Measurements from ENCODE around the gene CZIB.
"Not testable (repeated sequence)": the region's sequence is repeated elsewhere in the genome, so short reads cannot be mapped to it uniquely, and the experiment has no call there.

CZIB gene

DNA sequence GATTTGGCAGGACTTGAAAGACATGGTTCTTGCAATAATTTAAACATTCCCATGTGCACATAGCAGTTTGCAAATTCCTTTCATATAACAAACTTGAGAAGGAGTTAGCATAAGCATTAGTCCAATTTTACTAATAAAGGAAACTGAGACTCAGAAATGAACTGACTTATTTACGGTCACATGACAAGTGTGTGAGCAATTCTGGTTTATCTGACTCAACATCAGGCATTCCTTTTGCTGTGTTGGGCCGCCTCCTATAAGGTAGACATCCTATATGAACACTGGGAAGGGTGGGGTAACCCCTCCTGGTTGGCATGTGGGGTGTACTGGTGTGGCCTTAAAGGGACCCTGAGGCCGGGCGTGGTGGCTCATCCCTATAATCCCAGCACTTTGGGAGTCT, 32.3 kb downstream of the CZIB start:
- no peak for DNase-seq (ENCODE audit: low spot score)

DNA sequence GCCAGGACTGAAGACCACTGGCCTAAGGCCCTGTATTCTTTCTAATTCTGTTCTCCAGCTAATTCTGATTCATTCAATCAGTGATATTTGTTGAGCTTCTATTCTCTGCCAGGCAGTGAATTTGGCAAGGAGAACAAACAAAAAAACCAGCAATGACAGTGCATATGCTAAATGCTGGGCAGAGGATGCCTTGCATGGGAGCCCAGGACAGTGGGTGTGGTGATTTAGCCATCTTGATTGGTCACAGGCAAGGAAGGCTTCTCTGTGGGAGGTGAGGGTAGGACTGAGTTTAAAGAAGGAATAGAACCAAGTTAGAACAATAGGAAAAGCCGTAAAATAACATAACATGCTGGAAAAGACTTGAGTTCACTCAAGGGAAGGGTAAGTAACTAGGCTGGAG, 33.0 kb downstream of the CZIB start:
- DNase-seq (ENCODE audit: low spot score) = no peak

GRCh38 chr1:53186533-53186932, 33.9 kb downstream of the CZIB start:
- no peak for DNase-seq (ENCODE audit: low spot score)

DNA sequence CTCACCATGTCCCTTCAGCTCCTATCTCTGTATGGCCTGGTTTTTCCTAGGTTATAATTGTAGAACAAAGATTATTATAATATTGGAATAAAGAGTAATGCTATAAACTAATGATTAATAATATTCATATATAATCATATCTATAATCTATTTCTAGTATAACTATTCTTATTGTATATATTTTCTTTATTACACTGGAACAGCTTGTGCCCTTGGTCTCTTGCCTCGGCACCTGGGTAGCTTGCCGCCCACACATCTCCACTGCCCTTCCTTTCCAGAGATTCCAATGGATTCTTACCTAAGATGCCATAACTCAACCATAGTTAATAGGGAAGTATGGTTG, 34.5 kb downstream of the CZIB start:
- DNase-seq (ENCODE audit: low spot score) = not testable (repeated sequence)

- peak; percentile 75 for DNase-seq (ENCODE audit: low spot score)
Observed at GRCh38 chr1:53183095-53183990, 37.1 kb downstream of the CZIB start.

- DNase-seq (ENCODE audit: low spot score) = no peak
Observed at GRCh38 chr1:53182716-53183094, 37.7 kb downstream of the CZIB start.

- DNase-seq (ENCODE audit: low spot score) = no peak
Observed at GRCh38 chr1:53182111-53182593, 38.3 kb downstream of the CZIB start.

DNA sequence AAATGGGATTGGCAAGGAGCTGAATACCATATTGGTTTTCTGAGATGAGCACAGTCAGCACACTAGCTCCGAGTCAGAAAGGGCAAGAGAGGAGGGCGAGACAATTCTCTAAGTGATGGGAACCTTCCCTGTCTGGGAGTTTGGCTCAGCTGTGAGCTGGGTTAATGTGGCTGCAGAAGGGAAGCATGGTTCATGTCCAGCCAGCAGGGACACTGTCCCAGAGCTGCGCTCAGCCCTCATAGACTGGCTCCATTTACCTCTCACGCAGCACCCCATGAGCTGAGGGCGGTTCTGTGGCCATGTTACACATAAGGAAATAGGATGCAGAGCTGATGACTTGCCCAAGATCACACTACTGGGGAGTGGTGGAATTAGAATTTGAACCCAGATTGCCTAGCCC, 39.5 kb downstream of the CZIB start:
- no peak for DNase-seq (ENCODE audit: low spot score)

GRCh38 chr1:53180226-53180625, 40.2 kb downstream of the CZIB start:
- no peak for DNase-seq (ENCODE audit: low spot score)

GRCh38 chr1:53176452-53177208, 43.8 kb downstream of the CZIB start:
- DNase-seq (ENCODE audit: low spot score) = no peak

- no peak for DNase-seq (ENCODE audit: low spot score)
Observed at GRCh38 chr1:53174971-53175913, 45.2 kb downstream of the CZIB start.

- no peak for DNase-seq (ENCODE audit: low spot score)
Observed at GRCh38 chr1:53172426-53173128, 47.9 kb downstream of the CZIB start.

- DNase-seq (ENCODE audit: low spot score) = no peak
Observed at GRCh38 chr1:53166912-53167311, 53.5 kb downstream of the CZIB start.

DNA sequence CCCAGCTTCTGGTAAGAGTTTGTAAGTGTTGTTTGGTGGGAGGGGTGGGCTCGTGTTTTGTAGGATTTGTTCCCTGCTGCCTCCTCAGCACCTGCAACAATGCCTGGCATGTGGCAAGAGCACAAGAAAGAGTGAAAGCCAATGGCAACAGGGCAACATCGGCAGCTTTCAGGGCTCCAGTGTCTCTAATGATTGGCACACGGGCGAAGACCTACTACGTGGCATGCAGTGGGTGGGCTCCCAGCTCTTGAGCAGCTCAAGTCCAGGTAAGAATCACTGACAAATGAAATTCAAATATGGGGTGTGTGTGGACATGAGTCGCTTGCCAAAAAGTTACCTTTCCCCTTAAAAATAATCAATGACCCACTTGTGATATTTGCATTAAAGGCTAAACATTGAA, 54.1 kb downstream of the CZIB start:
- DNase-seq (ENCODE audit: low spot score) = no peak

DNA sequence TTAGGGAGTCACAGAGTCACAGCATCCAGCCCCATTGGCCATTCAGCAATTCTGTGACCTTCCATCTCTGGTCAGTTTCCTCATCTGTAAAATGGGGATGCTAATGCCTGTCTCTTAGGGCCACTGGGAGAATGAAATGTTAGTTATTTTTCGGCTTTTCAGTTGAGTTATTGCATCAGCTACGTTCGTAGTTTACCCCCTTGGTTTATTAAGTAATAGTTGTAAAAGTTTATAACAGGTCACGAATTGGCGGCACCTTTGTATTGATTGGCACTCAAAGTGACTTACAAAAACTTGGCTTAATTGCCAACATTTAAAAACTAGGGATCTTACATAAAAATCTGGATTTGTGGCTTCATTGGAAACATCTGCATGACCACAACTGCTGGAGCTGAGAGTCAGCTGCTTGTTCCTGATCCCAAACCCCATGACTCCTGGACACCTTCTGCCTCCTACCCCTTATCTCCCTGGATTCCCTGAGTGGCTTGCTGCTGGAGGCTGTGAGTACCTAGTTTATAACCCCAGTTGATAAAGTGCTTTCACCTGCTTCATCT, 54.9 kb downstream of the CZIB start:
- peak; percentile 57 for DNase-seq (ENCODE audit: low spot score)
